BE2C (cell line): ENCODE data around the gene PRKN.

Experiments used
- DNase-seq: peaks from one replicate; pipeline ENCODE4 v3.0.0-alpha.2; 2020
- H3K27me3 ChIP-seq: fragments of 250-450 bp; sonication (Bioruptor Pico); 2 replicates; pipeline ENCODE4 v1.5.1; 2020; ENCODE audit warnings: mild to moderate bottlenecking
- H3K36me3 ChIP-seq: fragments of 250-450 bp; sonication (Bioruptor Pico); 2 replicates; pipeline ENCODE4 v1.5.1; 2020; ENCODE audit warnings: mild to moderate bottlenecking
- H3K4me1 ChIP-seq: fragments of 250-450 bp; sonication (Bioruptor Pico); 2 replicates; pipeline ENCODE4 v1.5.1; 2020
- H3K4me3 ChIP-seq: 2 replicates; pipeline ENCODE4 v1.5.1; 2011; ENCODE audit warnings: low read depth, low read length
- H3K9me3 ChIP-seq: fragments of 250-450 bp; sonication (Bioruptor Pico); 2 replicates; pipeline ENCODE4 v1.5.1; 2020
- TF ChIP-seq, protein P1 (sequence below): IDR thresholded peaks from 2 replicates; pipeline ENCODE4 v1.5.1; 2012; ENCODE audit warnings: mild to moderate bottlenecking, low read depth, low read length

The PRKN gene

GRCh38 chr6:162644153-162644552 is 83.4 kb downstream of the PRKN start:
- no peaks in the 10 kb centered on the region for H3K27me3 ChIP-seq
- no peaks in the 10 kb centered on the region for H3K9me3 ChIP-seq

DNA sequence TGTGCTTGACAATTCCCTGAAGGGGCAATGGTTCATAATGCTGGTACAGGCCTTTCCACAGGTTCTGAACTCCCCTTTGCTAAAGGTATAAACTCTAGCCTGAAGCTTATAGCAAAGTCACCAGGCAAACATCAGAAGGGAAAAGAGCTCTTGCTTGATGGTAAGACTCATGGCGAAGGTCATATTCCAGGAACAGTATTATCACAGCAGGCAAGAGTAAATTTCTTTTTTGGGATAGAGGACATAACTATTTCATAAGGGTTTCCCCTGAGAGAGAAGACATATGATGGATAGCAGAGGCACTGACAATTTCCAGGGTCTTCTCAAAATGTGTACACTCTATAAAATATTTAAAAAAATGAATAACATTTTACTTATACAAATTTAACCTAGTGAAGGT is 86.8 kb downstream of the PRKN start:
- TF ChIP-seq, protein P1, sequence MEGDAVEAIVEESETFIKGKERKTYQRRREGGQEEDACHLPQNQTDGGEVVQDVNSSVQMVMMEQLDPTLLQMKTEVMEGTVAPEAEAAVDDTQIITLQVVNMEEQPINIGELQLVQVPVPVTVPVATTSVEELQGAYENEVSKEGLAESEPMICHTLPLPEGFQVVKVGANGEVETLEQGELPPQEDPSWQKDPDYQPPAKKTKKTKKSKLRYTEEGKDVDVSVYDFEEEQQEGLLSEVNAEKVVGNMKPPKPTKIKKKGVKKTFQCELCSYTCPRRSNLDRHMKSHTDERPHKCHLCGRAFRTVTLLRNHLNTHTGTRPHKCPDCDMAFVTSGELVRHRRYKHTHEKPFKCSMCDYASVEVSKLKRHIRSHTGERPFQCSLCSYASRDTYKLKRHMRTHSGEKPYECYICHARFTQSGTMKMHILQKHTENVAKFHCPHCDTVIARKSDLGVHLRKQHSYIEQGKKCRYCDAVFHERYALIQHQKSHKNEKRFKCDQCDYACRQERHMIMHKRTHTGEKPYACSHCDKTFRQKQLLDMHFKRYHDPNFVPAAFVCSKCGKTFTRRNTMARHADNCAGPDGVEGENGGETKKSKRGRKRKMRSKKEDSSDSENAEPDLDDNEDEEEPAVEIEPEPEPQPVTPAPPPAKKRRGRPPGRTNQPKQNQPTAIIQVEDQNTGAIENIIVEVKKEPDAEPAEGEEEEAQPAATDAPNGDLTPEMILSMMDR: no peak
- Histone ChIP-seq H3K4me3 (no peak overlapping the region), H3K4me1 (peaks cover 10% of the 10 kb centered on the region), H3K36me3 (no peaks in the 10 kb centered on the region), H3K27me3 (no peaks in the 10 kb centered on the region), H3K9me3 (no peaks in the 10 kb centered on the region)
- DNase-seq: no peak

More at GRCh38 chr6:162644153-162644552, 83.4 kb downstream of the PRKN start:
- Histone ChIP-seq H3K36me3 (no peaks in the 10 kb centered on the region), H3K4me3 (no peak overlapping the region), H3K4me1 (peaks cover 10% of the 10 kb centered on the region)
- peak; percentile 24 for DNase-seq
- TF ChIP-seq, protein P1: no peak

DNA sequence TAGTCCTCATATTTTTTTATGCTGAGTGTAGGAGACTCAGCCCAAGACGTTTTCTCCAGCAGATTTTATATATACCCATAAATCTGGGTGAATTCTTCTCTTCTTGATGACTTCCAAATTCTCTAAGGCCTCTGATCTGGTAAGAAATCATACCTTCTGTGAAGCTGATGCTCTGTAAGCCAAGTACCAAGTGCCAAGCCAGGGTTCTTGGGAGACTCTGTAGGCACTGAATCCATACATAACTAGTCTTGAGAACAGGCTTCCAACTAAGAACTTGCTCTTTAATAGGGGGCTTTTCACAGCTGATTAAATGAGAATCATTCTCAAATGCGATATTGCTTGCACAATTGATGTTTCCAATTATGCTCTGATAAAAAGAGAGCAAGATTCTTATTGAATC is 87.6 kb downstream of the PRKN start:
- H3K9me3 ChIP-seq: no peaks in the 10 kb centered on the region
- TF ChIP-seq, protein P1: no peak
- H3K4me3 ChIP-seq: no peak overlapping the region
- no peaks in the 10 kb centered on the region for H3K36me3 ChIP-seq
- DNase-seq: no peak
- peaks cover 10% of the 10 kb centered on the region for H3K4me1 ChIP-seq
- H3K27me3 ChIP-seq: no peaks in the 10 kb centered on the region

GRCh38 chr6:162638931-162639574 is 88.5 kb downstream of the PRKN start:
- Histone ChIP-seq H3K36me3 (no peaks in the 10 kb centered on the region), H3K4me3 (no peak overlapping the region), H3K9me3 (no peaks in the 10 kb centered on the region), H3K4me1 (peaks cover 10% of the 10 kb centered on the region), H3K27me3 (no peaks in the 10 kb centered on the region)
- DNase-seq: no peak
- TF ChIP-seq, protein P1: no peak

- Histone ChIP-seq H3K36me3 (no peaks in the 10 kb centered on the region), H3K4me3 (no peak overlapping the region), H3K9me3 (no peaks in the 10 kb centered on the region), H3K4me1 (peaks cover 10% of the 10 kb centered on the region), H3K27me3 (no peaks in the 10 kb centered on the region)
- TF ChIP-seq, protein P1: no peak
- no peak for DNase-seq
These were observed 90.2 kb downstream of the PRKN start for GRCh38 chr6:162637317-162637716.

DNA sequence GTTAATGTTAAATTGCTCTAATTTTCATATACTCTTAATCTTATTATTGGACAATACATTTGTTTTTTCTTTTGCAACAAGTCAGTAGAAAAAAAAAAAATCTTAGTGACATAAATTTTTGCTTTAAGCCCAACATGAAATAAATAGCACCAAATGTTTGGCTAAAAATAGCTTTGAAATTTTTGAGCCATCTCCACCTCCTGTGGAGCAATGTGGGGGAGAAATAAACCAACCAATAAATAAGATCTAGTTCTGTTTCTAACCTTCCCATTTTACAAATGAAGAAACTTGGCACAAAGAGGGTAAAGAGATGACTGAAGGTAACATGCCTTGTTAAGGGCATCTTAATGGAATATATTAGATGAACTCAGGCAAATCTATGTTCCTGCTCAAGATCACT is 91.4 kb downstream of the PRKN start:
- DNase-seq: no peak
- Histone ChIP-seq H3K27me3 (no peaks in the 10 kb centered on the region), H3K4me3 (no peak overlapping the region), H3K36me3 (no peaks in the 10 kb centered on the region), H3K4me1 (peaks cover 10% of the 10 kb centered on the region), H3K9me3 (no peaks in the 10 kb centered on the region)
- TF ChIP-seq, protein P1: no peak
